Measurements from ENCODE around the gene CUL3.

The CUL3 gene

GRCh38 chr2:224449212-224450147 lies 135.7 kb downstream of the CUL3 start:
- peak; percentile 37 to 49 for DNase-seq
- no peak for TF ChIP-seq GATA1 (IDR thresholded peaks at IDR 0.05; ENCODE audit: low read depth, low read length)
- no peak for TF ChIP-seq POLR2A (IDR thresholded peaks at IDR 0.05; ENCODE audit: low read length)

DNA sequence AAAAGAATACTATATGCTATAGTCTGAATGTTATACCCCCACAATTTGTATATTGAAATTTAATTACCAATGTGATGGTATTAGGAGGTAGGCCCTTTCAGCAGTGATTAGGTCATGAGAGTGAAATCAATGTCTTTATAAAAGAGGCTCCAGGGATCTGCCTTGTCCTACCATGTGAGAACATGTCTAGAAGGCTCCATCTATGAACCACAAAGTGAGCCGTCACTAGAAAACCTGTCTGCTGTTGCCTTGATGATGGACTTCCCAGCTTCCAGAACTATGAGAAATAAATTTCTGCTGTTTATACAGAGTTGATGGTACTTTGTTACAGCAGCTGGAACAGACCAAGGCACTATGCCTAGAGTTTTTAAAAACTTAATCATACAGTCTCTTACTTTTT lies 136.9 kb downstream of the CUL3 start:
- no peak for TF ChIP-seq POLR2A (IDR thresholded peaks at IDR 0.05; ENCODE audit: low read length)
- no peak for TF ChIP-seq GATA1 (IDR thresholded peaks at IDR 0.05; ENCODE audit: low read depth, low read length)

DNA sequence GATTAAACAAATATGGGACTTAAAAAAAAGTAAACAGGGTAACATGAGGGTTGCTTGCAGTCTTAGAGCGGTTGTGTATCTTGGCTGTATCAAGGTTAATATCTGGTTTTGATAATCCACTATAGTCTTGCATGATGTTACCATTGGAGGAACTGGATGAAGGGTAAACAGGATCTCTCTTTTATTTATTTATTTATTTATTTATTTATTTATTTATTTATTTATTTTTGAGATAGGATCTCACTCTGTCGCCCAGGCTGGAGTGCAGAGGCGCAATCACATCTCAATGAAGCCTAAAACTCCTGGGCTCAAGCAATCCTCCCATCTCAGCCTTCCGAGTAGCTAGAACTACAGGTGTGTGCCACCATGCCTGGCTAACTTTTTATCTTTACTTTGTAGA lies 140.4 kb downstream of the CUL3 start:
- TF ChIP-seq GATA1 (IDR thresholded peaks at IDR 0.05; ENCODE audit: low read depth, low read length) (no peak), POLR2A (IDR thresholded peaks at IDR 0.05; ENCODE audit: low read length) (no peak)

More for the DNA sequence above, 136.9 kb downstream of the CUL3 start:
- no peak for DNase-seq

DNA sequence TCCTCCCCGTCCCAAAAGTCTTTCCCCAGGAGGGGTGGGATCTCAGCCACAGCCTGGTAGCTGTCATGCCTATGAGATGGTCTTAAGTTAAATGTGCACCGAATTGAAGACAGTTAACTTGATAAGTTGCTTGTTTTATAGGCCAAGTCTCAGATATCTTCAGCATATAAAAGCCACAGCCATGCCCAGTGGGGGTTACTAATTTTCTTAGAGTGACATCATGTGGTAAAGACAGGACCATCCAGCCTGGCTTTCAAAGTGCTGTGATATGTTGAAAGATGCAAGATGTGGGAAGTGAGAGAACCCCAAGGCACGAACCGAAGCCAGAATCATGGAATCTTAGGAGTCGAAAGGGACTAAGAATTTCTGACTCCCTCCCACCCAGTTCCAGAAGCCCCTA lies 141.1 kb downstream of the CUL3 start:
- TF ChIP-seq POLR2A (IDR thresholded peaks at IDR 0.05; ENCODE audit: low read length): no peak
- no peak for TF ChIP-seq GATA1 (IDR thresholded peaks at IDR 0.05; ENCODE audit: low read depth, low read length)
- peak in 1 of 2 experiments; percentile 11 for DNase-seq

More for the DNA sequence above, 140.4 kb downstream of the CUL3 start:
- DNase-seq: no peak

DNA sequence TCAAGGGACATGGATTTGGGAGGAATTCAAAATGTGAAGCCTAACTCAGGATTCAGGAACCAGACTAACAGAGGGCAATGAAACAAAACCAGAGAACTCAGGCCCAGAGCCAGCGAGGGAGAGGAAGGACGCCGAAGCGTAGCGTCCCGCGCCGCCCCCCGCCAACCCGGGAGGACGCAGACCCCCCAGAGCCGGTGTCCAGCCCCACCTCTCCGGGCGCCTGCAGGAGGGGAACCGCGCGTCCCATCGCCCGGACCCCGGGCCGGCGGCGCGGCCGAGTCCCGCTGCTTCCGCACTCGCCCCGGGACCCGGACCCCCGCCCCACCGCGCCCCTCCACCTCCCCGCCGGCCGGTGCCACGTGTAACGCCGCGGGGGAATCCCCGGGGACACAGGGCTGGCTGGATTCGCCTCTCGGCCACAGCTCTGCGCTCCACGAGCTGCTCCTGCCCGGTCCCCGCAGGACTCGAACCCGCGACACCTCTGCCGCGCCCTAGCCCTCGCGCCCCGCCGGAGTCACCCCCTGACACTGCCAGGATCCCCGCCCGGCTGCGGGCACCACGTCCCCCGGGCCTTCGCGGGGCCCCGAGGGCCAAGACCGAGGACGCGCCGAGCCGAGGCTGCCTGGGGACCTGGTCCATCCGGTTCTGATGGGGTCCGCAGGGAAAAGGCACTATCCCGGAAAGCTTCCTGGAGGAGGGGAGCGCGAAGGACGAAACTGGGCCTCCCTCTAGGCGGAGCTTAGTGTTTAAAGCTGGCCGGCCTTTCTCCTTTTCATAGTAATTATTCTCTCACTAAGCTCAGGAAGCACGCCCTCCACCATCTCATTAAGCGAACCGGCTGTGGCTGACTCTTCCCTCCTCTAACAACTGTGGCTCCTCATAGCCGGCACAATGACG lies 142.8 kb downstream of the CUL3 start:
- DNase-seq: peak in 1 of 2 experiments; percentile 18

DNA sequence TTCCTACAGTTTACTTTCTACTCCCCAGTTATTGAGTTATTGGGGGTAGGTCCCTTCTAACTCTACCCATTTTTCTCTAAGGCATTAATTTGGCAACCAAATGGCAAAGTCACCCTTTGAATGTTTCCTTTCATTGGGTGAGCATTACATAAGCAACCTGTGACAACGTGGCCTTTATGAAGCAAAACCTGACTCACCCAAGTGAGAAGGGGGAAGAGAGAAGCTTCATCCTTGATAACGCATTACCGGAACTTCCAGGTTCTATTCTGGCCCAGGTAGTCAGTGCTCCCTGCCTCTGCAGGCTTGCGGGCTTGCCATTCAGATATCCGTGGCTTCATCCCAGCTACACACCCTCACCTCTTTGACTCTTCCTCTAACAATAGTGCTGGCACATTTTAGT lies 144.2 kb downstream of the CUL3 start:
- TF ChIP-seq POLR2A (IDR thresholded peaks at IDR 0.05; ENCODE audit: low read length) (no peak), GATA1 (IDR thresholded peaks at IDR 0.05; ENCODE audit: low read depth, low read length) (no peak)
- DNase-seq: no peak

More for the DNA sequence above, 142.8 kb downstream of the CUL3 start:
- no peak for TF ChIP-seq GATA1 (IDR thresholded peaks at IDR 0.05; ENCODE audit: low read depth, low read length)
- no peak for TF ChIP-seq POLR2A (IDR thresholded peaks at IDR 0.05; ENCODE audit: low read length)

DNA sequence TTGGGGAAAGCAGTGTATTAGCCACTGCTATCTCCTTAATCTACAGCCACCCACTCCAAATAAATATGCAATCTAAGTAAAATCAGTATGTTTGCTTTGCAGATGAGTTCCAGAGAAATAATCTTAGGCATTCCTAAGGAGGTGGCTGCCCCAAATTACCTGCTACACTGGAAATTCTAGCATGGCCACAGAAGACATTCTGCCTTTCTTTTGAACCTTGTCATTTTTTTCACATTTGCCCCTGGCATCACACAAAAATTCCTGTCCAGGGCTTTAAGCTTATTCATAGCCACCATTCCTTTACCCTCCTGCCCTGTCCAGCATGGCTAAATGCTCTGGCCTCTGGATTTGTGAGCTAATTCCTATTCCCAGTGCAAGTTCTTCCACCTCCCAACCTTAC lies 146.4 kb downstream of the CUL3 start:
- no peak for TF ChIP-seq POLR2A (IDR thresholded peaks at IDR 0.05; ENCODE audit: low read length)
- TF ChIP-seq GATA1 (IDR thresholded peaks at IDR 0.05; ENCODE audit: low read depth, low read length): no peak
- no peak for DNase-seq

GRCh38 chr2:224436634-224437033 lies 148.5 kb downstream of the CUL3 start:
- DNase-seq: no peak
- TF ChIP-seq POLR2A (IDR thresholded peaks at IDR 0.05; ENCODE audit: low read length) (no peak), GATA1 (IDR thresholded peaks at IDR 0.05; ENCODE audit: low read depth, low read length) (no peak)

DNA sequence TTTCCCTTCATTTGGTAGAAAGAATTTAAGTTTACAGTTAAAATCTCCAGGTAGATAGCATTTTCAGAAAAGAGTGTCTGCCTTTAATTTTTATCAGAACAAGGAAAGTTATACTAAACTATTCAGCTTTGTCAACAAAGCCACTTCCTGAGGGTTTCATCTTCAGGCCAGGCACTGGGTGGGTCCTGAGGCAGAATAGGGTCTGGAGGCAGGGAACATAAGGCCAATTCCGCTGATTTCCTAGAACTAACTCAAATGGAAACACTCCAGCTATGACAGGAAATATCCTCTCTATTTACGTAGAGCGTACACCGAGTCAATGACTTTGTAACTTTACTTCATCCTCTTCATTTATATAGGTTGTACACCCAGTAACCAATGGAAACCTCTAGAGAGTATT lies 150.5 kb downstream of the CUL3 start:
- TF ChIP-seq GATA1 (IDR thresholded peaks at IDR 0.05; ENCODE audit: low read depth, low read length) (no peak), POLR2A (IDR thresholded peaks at IDR 0.05; ENCODE audit: low read length) (no peak)
- no peak for DNase-seq

GRCh38 chr2:224433442-224433841 lies 151.7 kb downstream of the CUL3 start:
- no peak for DNase-seq
- TF ChIP-seq POLR2A (IDR thresholded peaks at IDR 0.05; ENCODE audit: low read length) (no peak), GATA1 (IDR thresholded peaks at IDR 0.05; ENCODE audit: low read depth, low read length) (no peak)

- TF ChIP-seq GATA1 (IDR thresholded peaks at IDR 0.05; ENCODE audit: low read depth, low read length): no peak
- no peak for TF ChIP-seq POLR2A (IDR thresholded peaks at IDR 0.05; ENCODE audit: low read length)
- DNase-seq: no peak
These were observed 153.1 kb downstream of the CUL3 start for GRCh38 chr2:224432003-224432579.

DNA sequence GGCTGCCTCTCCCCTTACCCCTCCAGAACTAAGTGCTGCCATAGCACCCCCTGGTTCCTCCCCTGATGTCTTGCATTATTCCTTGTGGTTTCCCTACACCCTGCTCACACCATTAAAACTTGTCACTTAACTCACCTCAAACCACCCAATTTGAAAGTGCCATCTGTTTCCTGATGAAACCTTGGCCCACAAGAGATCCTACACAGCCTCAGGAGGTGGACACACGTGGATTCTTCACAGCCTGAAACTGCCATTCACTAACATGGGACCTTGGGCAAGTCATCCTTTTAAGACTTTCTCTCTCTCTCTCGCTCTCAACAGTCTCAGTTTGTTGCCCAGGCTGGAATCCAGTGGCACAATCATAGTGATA lies 155.7 kb downstream of the CUL3 start:
- DNase-seq: no peak
- TF ChIP-seq GATA1 (IDR thresholded peaks at IDR 0.05; ENCODE audit: low read depth, low read length) (no peak), POLR2A (IDR thresholded peaks at IDR 0.05; ENCODE audit: low read length) (no peak)

- TF ChIP-seq POLR2A (IDR thresholded peaks at IDR 0.05; ENCODE audit: low read length) (no peak), GATA1 (IDR thresholded peaks at IDR 0.05; ENCODE audit: low read depth, low read length) (no peak)
- no peak for DNase-seq
These were observed 156.2 kb downstream of the CUL3 start for GRCh38 chr2:224428787-224429440.

Measured in erythroblast (primary cell).